ENCODE measurements around the gene EIF3J.

Gene EIF3J

GRCh38 chr15:44574734-44575133 is 37.8 kb downstream of the EIF3J start:
- Histone ChIP-seq H3K4me1 (ENCODE audit: control insufficient read depth, insufficient read depth, low read length) (no peaks in the 10 kb centered on the region), H3K36me3 (ENCODE audit: control insufficient read depth, insufficient read depth, low read length) (peaks cover 11% of the 10 kb centered on the region), H3K4me3 (ENCODE audit: low read length) (no peak overlapping the region), H3K9ac (ENCODE audit: low read length) (no peak overlapping the region), H3K27ac (ENCODE audit: low read depth, low read length) (no peak overlapping the region), H3K27me3 (ENCODE audit: control insufficient read depth, insufficient read depth, low read length) (no peaks in the 10 kb centered on the region)

GRCh38 chr15:44580105-44580504 is 43.2 kb downstream of the EIF3J start:
- Histone ChIP-seq H3K27me3 (ENCODE audit: control insufficient read depth, insufficient read depth, low read length) (no peaks in the 10 kb centered on the region), H3K4me1 (ENCODE audit: control insufficient read depth, insufficient read depth, low read length) (no peaks in the 10 kb centered on the region), H3K9ac (ENCODE audit: low read length) (no peak overlapping the region), H3K36me3 (ENCODE audit: control insufficient read depth, insufficient read depth, low read length) (peaks cover 11% of the 10 kb centered on the region), H3K27ac (ENCODE audit: low read depth, low read length) (no peak overlapping the region), H3K4me3 (ENCODE audit: low read length) (no peak overlapping the region)

GRCh38 chr15:44584162-44584749 is 47.3 kb downstream of the EIF3J start:
- Histone ChIP-seq H3K36me3 (ENCODE audit: control insufficient read depth, insufficient read depth, low read length) (peaks cover 18% of the 10 kb centered on the region), H3K27ac (ENCODE audit: low read depth, low read length) (no peak overlapping the region), H3K27me3 (ENCODE audit: control insufficient read depth, insufficient read depth, low read length) (no peaks in the 10 kb centered on the region), H3K9ac (ENCODE audit: low read length) (no peak overlapping the region), H3K4me3 (ENCODE audit: low read length) (no peak overlapping the region), H3K4me1 (ENCODE audit: control insufficient read depth, insufficient read depth, low read length) (no peaks in the 10 kb centered on the region)

GRCh38 chr15:44585633-44586032 is 48.7 kb downstream of the EIF3J start:
- Histone ChIP-seq H3K27ac (ENCODE audit: low read depth, low read length) (no peak overlapping the region), H3K4me1 (ENCODE audit: control insufficient read depth, insufficient read depth, low read length) (no peaks in the 10 kb centered on the region), H3K27me3 (ENCODE audit: control insufficient read depth, insufficient read depth, low read length) (no peaks in the 10 kb centered on the region), H3K9ac (ENCODE audit: low read length) (no peak overlapping the region), H3K36me3 (ENCODE audit: control insufficient read depth, insufficient read depth, low read length) (peaks cover 22% of the 10 kb centered on the region), H3K4me3 (ENCODE audit: low read length) (no peak overlapping the region)

GRCh38 chr15:44588541-44588940 is 51.6 kb downstream of the EIF3J start:
- Histone ChIP-seq H3K36me3 (ENCODE audit: control insufficient read depth, insufficient read depth, low read length) (peaks cover 25% of the 10 kb centered on the region), H3K27me3 (ENCODE audit: control insufficient read depth, insufficient read depth, low read length) (no peaks in the 10 kb centered on the region), H3K9ac (ENCODE audit: low read length) (no peak overlapping the region), H3K4me3 (ENCODE audit: low read length) (no peak overlapping the region), H3K27ac (ENCODE audit: low read depth, low read length) (no peak overlapping the region), H3K4me1 (ENCODE audit: control insufficient read depth, insufficient read depth, low read length) (no peaks in the 10 kb centered on the region)

GRCh38 chr15:44591326-44591725 is 54.4 kb downstream of the EIF3J start:
- no peak overlapping the region for H3K27ac ChIP-seq (ENCODE audit: low read depth, low read length)
- H3K9ac ChIP-seq (ENCODE audit: low read length): no peak overlapping the region
- no peaks in the 10 kb centered on the region for H3K4me1 ChIP-seq (ENCODE audit: control insufficient read depth, insufficient read depth, low read length)
- H3K27me3 ChIP-seq (ENCODE audit: control insufficient read depth, insufficient read depth, low read length): no peaks in the 10 kb centered on the region
- H3K36me3 ChIP-seq (ENCODE audit: control insufficient read depth, insufficient read depth, low read length): peaks cover 28% of the 10 kb centered on the region
- no peak overlapping the region for H3K4me3 ChIP-seq (ENCODE audit: low read length)

GRCh38 chr15:44593042-44593736 is 56.2 kb downstream of the EIF3J start:
- Histone ChIP-seq H3K27me3 (ENCODE audit: control insufficient read depth, insufficient read depth, low read length) (no peaks in the 10 kb centered on the region), H3K27ac (ENCODE audit: low read depth, low read length) (no peak overlapping the region), H3K36me3 (ENCODE audit: control insufficient read depth, insufficient read depth, low read length) (peaks cover 28% of the 10 kb centered on the region), H3K9ac (ENCODE audit: low read length) (no peak overlapping the region), H3K4me1 (ENCODE audit: control insufficient read depth, insufficient read depth, low read length) (no peaks in the 10 kb centered on the region), H3K4me3 (ENCODE audit: low read length) (no peak overlapping the region)

- H3K27me3 ChIP-seq (ENCODE audit: control insufficient read depth, insufficient read depth, low read length): no peaks in the 10 kb centered on the region
- no peak overlapping the region for H3K9ac ChIP-seq (ENCODE audit: low read length)
- H3K4me3 ChIP-seq (ENCODE audit: low read length): no peak overlapping the region
- peaks cover 26% of the 10 kb centered on the region for H3K36me3 ChIP-seq (ENCODE audit: control insufficient read depth, insufficient read depth, low read length)
- H3K27ac ChIP-seq (ENCODE audit: low read depth, low read length): no peak overlapping the region
- no peaks in the 10 kb centered on the region for H3K4me1 ChIP-seq (ENCODE audit: control insufficient read depth, insufficient read depth, low read length)
These were observed 58.3 kb downstream of the EIF3J start for GRCh38 chr15:44595246-44595645.

- H3K36me3 ChIP-seq (ENCODE audit: control insufficient read depth, insufficient read depth, low read length): peaks cover 21% of the 10 kb centered on the region
- H3K27ac ChIP-seq (ENCODE audit: low read depth, low read length): no peak overlapping the region
These were observed 58.9 kb downstream of the EIF3J start for GRCh38 chr15:44595656-44596510.

GRCh38 chr15:44596511-44597010 is 59.6 kb downstream of the EIF3J start:
- no peak overlapping the region for H3K9ac ChIP-seq (ENCODE audit: low read length)
- H3K4me1 ChIP-seq (ENCODE audit: control insufficient read depth, insufficient read depth, low read length): no peaks in the 10 kb centered on the region
- no peak overlapping the region for H3K27ac ChIP-seq (ENCODE audit: low read depth, low read length)
- H3K4me3 ChIP-seq (ENCODE audit: low read length): no peak overlapping the region
- H3K27me3 ChIP-seq (ENCODE audit: control insufficient read depth, insufficient read depth, low read length): no peaks in the 10 kb centered on the region
- peaks cover 22% of the 10 kb centered on the region for H3K36me3 ChIP-seq (ENCODE audit: control insufficient read depth, insufficient read depth, low read length)

More at GRCh38 chr15:44595656-44596510, 58.9 kb downstream of the EIF3J start:
- Histone ChIP-seq H3K4me1 (ENCODE audit: control insufficient read depth, insufficient read depth, low read length) (no peaks in the 10 kb centered on the region), H3K4me3 (ENCODE audit: low read length) (no peak overlapping the region), H3K9ac (ENCODE audit: low read length) (no peak overlapping the region), H3K27me3 (ENCODE audit: control insufficient read depth, insufficient read depth, low read length) (no peaks in the 10 kb centered on the region)

- H3K27ac ChIP-seq (ENCODE audit: low read depth, low read length): no peak overlapping the region
- no peak overlapping the region for H3K9ac ChIP-seq (ENCODE audit: low read length)
- no peaks in the 10 kb centered on the region for H3K27me3 ChIP-seq (ENCODE audit: control insufficient read depth, insufficient read depth, low read length)
- H3K4me3 ChIP-seq (ENCODE audit: low read length): no peak overlapping the region
- peaks cover 22% of the 10 kb centered on the region for H3K36me3 ChIP-seq (ENCODE audit: control insufficient read depth, insufficient read depth, low read length)
- no peaks in the 10 kb centered on the region for H3K4me1 ChIP-seq (ENCODE audit: control insufficient read depth, insufficient read depth, low read length)
These were observed 61.1 kb downstream of the EIF3J start for GRCh38 chr15:44598066-44598465.

- Histone ChIP-seq H3K9ac (ENCODE audit: low read length) (no peak overlapping the region), H3K4me3 (ENCODE audit: low read length) (no peak overlapping the region), H3K36me3 (ENCODE audit: control insufficient read depth, insufficient read depth, low read length) (peaks cover 18% of the 10 kb centered on the region), H3K27ac (ENCODE audit: low read depth, low read length) (no peak overlapping the region), H3K4me1 (ENCODE audit: control insufficient read depth, insufficient read depth, low read length) (no peaks in the 10 kb centered on the region), H3K27me3 (ENCODE audit: control insufficient read depth, insufficient read depth, low read length) (no peaks in the 10 kb centered on the region)
These were observed 61.9 kb downstream of the EIF3J start for GRCh38 chr15:44598892-44599291.
